Measurements from ENCODE around the gene MEF2C.
A peak's percentile ranks its signal among the peaks of the same experiment; 100 is the strongest.

The MEF2C gene

GRCh38 chr5:88826646-88827585 is 56.1 kb downstream of the MEF2C start:
- peak; percentile 47 for DNase-seq

GRCh38 chr5:88825584-88826315 is 57.2 kb downstream of the MEF2C start:
- DNase-seq = no peak

DNA sequence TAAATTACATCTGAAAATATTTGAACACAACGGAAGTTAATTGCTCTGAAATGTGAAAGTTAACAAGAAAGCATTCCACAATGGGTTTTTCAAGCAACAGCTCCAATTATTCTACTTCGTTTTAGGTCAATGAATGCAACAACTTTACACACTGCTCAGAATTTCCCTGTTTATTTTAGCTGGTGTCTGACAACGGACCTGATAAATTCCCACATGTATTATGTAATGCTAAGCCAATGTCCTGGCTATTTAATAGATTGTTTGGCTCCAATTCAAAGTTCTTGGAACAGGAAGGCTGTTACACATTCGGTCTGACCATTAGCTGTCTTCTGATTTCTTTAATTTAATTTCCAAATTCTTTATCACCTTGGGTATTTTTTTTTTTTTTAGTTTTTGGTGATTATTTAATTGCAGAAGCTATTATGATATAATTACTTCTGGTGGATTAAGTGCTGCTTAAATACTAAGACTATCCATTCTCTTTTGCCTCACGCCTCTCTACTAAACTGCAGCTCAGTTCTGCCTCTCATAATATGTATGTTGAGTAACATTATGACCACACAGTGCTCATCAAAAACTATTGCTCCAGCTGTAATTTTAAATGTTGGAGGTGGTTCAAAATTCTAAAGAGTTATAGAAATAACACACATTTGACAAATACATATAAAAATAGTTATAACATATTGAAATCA is 57.9 kb downstream of the MEF2C start:
- no peak for DNase-seq

DNA sequence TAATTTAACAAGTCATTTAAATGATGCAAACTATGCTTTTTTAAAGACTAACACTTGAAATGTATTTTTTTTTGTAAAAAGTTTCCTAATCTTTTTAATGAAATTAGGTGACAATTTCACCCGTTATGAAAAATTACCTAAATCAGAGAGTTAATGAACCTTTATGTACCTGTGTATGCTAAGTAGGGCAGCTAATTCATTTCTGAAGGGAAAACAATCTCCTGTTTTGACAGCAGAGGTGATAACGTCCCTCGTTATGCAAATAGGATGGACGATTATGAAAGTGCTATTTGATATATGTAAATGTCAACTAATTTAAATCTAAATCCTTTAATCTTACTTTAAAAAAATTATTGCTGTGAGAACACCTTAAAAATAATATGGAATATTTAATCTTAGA is 58.8 kb downstream of the MEF2C start:
- no peak for DNase-seq

DNA sequence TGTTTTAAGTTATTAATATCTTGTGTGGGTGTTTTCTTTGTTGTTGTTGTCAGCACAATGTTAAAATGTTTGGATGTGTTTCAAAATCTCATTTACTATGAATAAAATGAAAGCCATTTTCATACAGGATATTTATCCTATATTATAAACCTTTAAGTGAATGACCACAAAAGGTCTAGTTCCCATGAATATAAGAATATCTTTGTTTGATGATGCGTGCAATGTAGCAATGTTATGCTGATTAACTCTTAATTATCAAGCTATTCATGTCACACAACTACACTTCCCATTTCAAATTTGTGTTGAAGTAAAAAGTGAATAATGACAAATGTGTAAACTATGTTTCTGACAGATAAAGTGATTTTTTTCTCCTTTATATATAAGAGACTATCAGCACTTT is 59.8 kb downstream of the MEF2C start:
- no peak for DNase-seq

GRCh38 chr5:88821161-88821560 is 61.8 kb downstream of the MEF2C start:
- no peak for DNase-seq

- DNase-seq = no peak
Measured at GRCh38 chr5:88820581-88820980, 62.4 kb downstream of the MEF2C start.

GRCh38 chr5:88819301-88819999 is 63.5 kb downstream of the MEF2C start:
- no peak for DNase-seq

GRCh38 chr5:88818296-88818695 is 64.7 kb downstream of the MEF2C start:
- DNase-seq = no peak

DNA sequence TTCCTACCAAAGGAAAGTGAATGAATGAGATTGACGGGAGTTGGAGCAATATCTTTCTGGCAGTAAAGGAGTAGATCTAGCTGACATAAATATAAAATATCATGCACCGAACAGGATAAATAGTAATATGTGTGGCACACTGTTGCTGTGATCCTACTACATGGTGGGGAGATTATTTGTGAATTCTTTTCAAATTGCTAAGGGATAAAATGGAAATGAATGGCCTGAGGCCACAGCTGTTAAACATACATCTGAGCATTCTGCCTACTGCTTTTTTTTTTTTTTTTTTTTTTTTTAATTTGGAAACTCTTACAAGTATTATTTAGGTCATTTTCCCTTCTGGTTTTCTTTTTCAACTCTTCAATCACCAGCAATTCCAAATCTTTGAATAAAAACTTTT is 66.8 kb downstream of the MEF2C start:
- no peak for DNase-seq

DNA sequence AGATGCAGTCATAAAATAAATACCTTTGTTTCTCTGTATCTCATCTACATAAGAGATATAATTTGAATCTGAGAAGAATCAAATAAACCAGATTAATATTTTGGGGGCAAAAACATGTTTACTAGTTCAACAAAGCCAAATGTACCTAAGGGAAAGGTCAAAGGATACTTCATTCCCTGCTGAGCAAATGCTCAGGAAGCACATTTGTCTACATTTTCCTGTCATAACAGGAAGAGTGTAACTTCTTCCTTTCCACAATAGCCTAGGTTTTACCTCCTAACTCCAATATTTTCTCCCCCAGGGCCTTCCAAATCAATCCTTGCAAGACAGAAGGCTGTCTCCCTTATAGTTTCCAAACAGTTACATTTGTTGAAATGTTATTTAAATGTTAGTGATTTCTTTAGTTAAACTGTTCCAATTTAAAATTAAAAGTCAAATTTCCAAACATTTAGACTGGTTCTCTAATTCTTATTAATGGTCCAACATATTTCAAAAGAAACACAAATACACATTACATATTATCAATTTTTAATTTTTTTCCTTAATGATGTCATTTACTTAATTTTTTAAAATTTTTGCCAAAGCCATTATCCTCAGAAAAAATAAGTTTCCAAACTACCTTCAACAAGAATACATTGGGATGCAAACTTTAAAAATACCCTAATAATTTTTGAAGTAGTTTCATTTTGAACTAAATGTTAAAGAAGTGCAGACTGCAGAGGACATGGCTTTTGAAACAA is 67.8 kb downstream of the MEF2C start:
- DNase-seq = no peak

GRCh38 chr5:88813805-88814575 is 69.0 kb downstream of the MEF2C start:
- no peak for DNase-seq

- DNase-seq = no peak
Measured at GRCh38 chr5:88813244-88813643, 69.7 kb downstream of the MEF2C start.

GRCh38 chr5:88808153-88808552 is 74.8 kb downstream of the MEF2C start:
- no peak for DNase-seq

- DNase-seq = no peak
Measured at GRCh38 chr5:88807327-88807726, 75.7 kb downstream of the MEF2C start.

DNA sequence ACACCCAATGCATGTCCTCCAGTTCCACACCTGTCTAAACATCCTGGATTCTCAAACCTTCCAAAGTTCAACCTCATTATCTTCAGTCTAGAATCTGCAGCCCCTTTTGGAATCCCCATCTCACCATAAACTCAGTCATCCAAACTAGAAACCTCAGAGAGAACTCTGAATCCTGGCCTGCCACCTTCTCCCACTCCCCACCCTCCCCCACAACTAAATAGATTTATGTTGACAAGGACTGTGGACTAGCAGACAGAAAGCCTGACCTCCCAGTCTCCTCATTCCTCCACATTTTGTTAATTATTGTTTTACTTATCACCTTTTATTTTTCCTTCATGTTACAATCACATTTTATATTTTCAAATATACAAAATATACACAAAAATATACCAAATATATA is 76.6 kb downstream of the MEF2C start:
- no peak for DNase-seq

GRCh38 chr5:88805151-88805784 is 77.7 kb downstream of the MEF2C start:
- DNase-seq = no peak

- DNase-seq = no peak
Measured at GRCh38 chr5:88804444-88804843, 78.5 kb downstream of the MEF2C start.

DNA sequence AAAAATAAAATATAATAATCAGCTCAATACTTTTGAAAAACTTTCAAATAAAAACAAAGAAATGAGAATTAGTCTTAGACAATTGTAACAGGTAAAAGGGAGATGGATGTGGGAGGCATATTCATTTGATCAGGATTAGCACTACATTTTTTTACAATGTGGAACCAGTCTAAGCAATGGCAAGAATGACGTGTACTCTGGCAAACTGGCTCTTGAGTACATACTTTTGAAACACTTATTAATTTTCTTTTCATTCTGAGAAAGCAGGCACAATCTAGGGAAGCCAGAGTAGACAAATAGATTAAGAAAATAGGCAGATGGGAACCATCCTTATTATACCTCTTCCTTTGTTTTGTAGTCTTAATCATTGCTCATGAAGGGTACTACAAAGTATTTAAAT is 79.7 kb downstream of the MEF2C start:
- no peak for DNase-seq

- DNase-seq = no peak
Measured at GRCh38 chr5:88799938-88800535, 82.9 kb downstream of the MEF2C start.
